ENCODE data around the gene GBF1.

DNA sequence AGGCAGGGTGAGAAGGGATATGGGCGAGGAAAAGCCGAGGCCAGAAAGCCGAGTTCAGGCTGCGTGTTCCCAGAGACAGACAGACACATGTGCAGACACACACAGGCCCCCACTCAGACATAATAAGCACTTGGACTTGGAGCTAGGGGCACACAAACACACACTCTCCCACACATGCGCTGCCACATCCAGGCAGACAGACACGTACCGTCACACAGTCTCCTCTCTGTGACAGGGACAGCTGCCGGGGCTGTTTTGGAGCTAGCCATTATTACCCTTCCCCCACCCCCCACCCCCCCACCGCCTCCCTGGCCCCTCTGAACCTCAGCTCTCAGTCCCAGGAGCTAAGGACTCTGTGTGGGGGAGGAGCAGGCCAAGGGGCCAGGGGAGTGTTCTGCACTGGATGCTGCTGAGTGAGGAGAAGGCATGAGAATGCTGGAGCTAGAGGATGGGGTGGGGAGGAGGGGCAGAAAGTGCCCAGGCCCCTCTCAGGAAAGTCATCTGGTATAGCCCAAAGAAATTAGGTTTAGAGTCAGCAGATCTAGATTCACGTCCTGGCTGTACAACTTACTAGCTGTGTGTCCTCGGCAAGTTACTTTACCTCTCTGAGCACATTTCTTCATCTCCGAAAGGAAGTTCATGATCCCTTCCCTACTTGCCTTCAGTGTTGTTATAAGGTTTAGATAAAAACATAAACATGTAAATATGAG is 10.3 kb upstream of the GBF1 start:
- TF ChIP-seq POLR2A (IDR thresholded peaks at IDR 0.05): no peak
- TF ChIP-seq, protein P1, sequence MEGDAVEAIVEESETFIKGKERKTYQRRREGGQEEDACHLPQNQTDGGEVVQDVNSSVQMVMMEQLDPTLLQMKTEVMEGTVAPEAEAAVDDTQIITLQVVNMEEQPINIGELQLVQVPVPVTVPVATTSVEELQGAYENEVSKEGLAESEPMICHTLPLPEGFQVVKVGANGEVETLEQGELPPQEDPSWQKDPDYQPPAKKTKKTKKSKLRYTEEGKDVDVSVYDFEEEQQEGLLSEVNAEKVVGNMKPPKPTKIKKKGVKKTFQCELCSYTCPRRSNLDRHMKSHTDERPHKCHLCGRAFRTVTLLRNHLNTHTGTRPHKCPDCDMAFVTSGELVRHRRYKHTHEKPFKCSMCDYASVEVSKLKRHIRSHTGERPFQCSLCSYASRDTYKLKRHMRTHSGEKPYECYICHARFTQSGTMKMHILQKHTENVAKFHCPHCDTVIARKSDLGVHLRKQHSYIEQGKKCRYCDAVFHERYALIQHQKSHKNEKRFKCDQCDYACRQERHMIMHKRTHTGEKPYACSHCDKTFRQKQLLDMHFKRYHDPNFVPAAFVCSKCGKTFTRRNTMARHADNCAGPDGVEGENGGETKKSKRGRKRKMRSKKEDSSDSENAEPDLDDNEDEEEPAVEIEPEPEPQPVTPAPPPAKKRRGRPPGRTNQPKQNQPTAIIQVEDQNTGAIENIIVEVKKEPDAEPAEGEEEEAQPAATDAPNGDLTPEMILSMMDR (IDR thresholded peaks at IDR 0.05): no peak

Measured in right lobe of liver (tissue), 4 donors.